HG03045 (cell line): ENCODE results near the gene SRGAP3.

Experiments
- ATAC-seq: cut with Tn5 transposase; IDR thresholded peaks from one replicate; pipeline ENCODE4 v1.9.1; 2021; ENCODE audit warnings: mild to moderate bottlenecking, moderate library complexity; ENCODE audit not compliant: unreplicated experiment

SRGAP3 gene

GRCh38 chr3:8945890-8946600 is 303.4 kb downstream of the SRGAP3 start:
- ATAC-seq: no peak

GRCh38 chr3:8942746-8943488 is 306.5 kb downstream of the SRGAP3 start:
- no peak for ATAC-seq

- ATAC-seq: no peak
Measured at GRCh38 chr3:8942115-8942514, 307.3 kb downstream of the SRGAP3 start.

- ATAC-seq: no peak
Measured at GRCh38 chr3:8938021-8938420, 311.4 kb downstream of the SRGAP3 start.

- ATAC-seq: no peak
Measured at GRCh38 chr3:8937064-8938020, 312.1 kb downstream of the SRGAP3 start.

- no peak for ATAC-seq
Measured at GRCh38 chr3:8932507-8932906, 316.9 kb downstream of the SRGAP3 start.

GRCh38 chr3:8931342-8931741 is 318.1 kb downstream of the SRGAP3 start:
- ATAC-seq: no peak
